Retinal pigment epithelial cell (primary cell): ENCODE measurements around the gene ADAMTS15.

Experiments
- DNase-seq: peaks from one replicate; pipeline ENCODE4 v3.0.0-alpha.2; 2010; ENCODE audit warnings: low read depth
- H3K4me3 ChIP-seq: 2 replicates; pipeline ENCODE4 v1.5.1; 2011; ENCODE audit warnings: mild to moderate bottlenecking, low read length, control low read depth, moderate library complexity
- TF ChIP-seq, protein P1 (sequence below): conservative IDR thresholded peaks from 2 replicates; pipeline ENCODE4 v1.5.1; 2011; ENCODE audit warnings: low read depth, low read length, control low read depth, inconsistent platforms

Gene ADAMTS15

DNA sequence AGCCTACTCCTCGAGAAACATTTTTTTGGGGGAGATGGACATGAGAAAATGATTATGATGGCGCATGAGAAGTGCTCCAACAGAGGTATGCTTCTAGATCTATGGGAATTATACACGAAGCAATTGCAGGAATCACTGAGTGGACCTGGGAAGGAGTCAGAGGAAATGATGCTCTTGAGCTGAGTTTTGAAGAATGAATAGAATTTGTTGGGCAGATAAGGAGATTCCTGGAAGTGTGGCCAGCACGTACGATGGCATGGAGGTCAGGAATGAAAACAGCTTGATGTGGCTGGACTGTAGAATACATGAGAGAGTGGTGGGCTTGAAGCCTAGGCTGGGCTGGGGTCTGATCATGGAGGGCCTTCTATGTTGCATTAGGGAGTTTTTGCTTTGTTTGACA is 31.7 kb downstream of the ADAMTS15 start:
- DNase-seq, result no peak
- TF ChIP-seq, protein P1, sequence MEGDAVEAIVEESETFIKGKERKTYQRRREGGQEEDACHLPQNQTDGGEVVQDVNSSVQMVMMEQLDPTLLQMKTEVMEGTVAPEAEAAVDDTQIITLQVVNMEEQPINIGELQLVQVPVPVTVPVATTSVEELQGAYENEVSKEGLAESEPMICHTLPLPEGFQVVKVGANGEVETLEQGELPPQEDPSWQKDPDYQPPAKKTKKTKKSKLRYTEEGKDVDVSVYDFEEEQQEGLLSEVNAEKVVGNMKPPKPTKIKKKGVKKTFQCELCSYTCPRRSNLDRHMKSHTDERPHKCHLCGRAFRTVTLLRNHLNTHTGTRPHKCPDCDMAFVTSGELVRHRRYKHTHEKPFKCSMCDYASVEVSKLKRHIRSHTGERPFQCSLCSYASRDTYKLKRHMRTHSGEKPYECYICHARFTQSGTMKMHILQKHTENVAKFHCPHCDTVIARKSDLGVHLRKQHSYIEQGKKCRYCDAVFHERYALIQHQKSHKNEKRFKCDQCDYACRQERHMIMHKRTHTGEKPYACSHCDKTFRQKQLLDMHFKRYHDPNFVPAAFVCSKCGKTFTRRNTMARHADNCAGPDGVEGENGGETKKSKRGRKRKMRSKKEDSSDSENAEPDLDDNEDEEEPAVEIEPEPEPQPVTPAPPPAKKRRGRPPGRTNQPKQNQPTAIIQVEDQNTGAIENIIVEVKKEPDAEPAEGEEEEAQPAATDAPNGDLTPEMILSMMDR, result no peak
- H3K4me3 ChIP-seq, result no peak overlapping the region

DNA sequence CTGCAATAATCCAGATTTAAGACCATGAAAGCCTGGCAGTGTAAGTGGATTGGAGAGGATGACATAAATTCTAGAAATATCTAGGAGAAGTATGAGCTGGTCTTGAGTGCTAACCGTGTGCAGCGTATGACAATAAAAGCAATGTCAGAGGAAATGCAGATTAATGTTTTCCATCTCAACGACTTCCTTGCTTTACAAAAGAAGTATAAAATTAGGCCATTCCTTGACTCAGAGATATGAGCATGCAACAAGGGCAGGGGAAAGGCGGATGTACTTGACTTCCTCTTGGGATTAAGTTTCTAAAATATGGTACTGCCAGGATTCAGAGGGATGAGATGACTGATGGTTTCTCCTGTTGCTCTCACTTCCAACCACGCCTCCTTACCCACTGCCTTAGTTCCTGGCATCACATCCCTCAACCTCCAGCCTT is 32.3 kb downstream of the ADAMTS15 start:
- no peak for DNase-seq
- no peak overlapping the region for H3K4me3 ChIP-seq
- TF ChIP-seq, protein P1, result no peak

DNA sequence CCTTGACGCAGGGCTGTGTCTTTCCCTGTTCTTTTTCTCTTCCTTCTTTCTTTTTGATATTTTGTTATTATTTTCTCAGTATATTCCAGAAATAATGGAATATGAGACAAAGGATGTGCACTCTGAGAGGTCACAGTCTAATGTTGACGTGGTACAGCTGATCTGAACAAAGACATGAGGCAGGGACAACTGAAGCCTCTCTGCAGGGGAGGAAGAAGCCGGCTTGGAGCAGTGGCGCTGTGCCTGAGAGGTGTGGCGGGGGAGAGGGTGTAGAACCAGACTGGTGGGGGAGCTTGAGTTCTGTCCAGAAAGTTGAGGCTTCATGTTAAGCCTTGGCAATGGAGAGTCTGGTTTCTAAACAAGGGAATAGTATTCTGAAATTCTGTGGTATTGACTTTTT is 34.7 kb downstream of the ADAMTS15 start:
- no peak overlapping the region for H3K4me3 ChIP-seq
- TF ChIP-seq, protein P1, result no peak
- DNase-seq, result no peak

DNA sequence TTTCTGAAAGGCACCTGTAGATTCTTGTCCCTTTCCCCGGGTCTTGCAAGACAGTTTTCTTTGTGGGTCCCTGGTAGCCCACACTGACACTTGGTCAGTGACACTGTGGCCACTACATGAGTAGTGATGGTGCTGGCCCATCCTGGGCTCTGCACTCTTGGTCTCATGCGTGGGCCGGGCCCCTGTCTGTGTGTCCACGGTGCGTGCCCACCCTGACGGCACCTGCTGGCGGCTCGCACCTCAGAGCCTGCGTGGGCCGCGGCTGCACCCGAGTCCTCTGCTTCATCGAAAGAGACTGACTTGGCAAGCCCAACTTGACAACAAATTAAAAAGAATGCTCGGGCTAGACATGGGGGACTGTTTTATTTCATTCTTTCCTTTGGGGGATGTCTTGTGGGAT is 37.5 kb downstream of the ADAMTS15 start:
- no peak overlapping the region for H3K4me3 ChIP-seq
- TF ChIP-seq, protein P1, result no peak
- DNase-seq, result no peak

DNA sequence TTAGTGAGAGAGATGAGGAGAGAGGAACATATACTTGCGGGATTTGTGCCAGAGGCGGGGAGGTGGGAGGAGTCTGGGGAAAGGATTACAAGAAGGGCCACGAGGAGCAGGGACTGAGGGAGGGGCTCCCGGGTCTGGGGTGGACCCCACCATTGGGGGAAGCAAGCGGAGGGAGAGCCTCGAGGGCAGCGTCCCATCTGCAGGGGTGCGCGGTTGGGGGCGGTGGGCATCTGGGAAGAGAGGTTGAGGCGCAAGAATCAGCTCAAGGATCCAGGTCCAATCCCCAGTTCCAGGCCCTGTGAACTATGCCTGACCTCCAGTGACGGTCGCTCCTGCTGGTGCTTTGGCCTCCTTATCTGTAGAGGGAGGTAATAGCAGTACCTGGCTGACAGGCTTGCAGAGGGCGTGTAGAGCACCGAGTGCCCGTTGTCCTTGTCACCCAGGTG is 38.0 kb downstream of the ADAMTS15 start:
- no peak for DNase-seq
- TF ChIP-seq, protein P1, result no peak
- no peak overlapping the region for H3K4me3 ChIP-seq

DNA sequence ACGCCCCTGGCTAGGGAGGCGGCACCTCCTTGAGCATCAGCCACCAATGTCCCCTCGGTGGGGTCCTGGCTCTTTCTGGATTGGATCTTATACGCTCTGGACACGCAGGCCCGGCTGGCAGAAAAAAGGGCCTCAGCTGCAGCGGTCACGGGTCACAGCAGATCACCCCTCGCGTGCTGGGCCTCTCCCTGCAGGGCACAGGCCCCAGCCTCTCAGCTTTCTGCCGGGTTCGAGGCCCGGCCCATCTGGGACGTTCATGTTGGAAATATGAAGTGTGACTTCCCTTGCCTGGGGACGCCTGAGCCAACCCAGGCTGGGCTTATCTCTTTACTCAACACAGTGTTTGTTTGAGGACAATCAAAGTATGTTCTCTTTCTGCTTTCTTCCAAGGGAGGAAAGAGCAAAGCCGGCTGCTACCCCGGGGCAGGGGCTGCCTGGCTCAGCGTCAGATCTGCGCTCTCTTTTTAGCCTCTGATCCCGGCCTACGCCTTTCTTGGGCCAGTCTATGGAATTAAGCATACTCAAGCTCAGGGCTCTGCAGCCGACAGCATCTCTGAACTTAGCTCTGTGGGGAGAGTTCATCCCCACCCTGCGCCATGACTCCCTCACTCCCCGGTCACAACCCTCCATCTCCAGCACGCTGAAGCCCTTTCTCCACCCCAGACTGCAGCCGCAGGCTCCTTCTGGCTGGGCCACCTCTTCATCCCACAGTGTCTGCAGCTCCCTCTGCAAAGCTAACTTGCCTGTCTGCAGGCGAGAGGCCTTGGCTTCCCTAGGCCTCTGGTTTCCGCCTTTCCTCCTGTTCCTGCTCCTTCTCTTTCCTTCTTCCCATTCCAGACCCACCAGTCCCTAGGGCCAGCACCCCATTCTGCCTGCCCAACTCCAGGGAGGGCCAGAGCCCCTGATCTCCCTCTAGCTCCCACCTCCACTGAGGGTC is 38.8 kb downstream of the ADAMTS15 start:
- no peak for DNase-seq
- TF ChIP-seq, protein P1, result no peak
- H3K4me3 ChIP-seq, result no peak overlapping the region
